HUES48 (cell line): ENCODE data around the gene CPXM2.

Source experiments
- H3K27ac ChIP-seq: one replicate; pipeline ENCODE4 v1.7.0; 2013; ENCODE audit warnings: low read depth, low read length, inconsistent platforms
- H3K27me3 ChIP-seq: 2 replicates; pipeline ENCODE4 v1.6.1; 2013; ENCODE audit warnings: mild to moderate bottlenecking, low read length; ENCODE audit not compliant: control insufficient read depth, insufficient read depth
- H3K36me3 ChIP-seq: 2 replicates; pipeline ENCODE4 v1.6.1; 2013; ENCODE audit warnings: low read length; ENCODE audit not compliant: control insufficient read depth, insufficient read depth
- H3K4me1 ChIP-seq: 2 replicates; pipeline ENCODE4 v1.6.1; 2013; ENCODE audit warnings: mild to moderate bottlenecking, low read length; ENCODE audit not compliant: control insufficient read depth, insufficient read depth
- H3K4me3 ChIP-seq: 2 replicates; pipeline ENCODE4 v1.5.1; 2013; ENCODE audit warnings: mild to moderate bottlenecking, low read depth, low read length
- H3K9ac ChIP-seq: 2 replicates; pipeline ENCODE4 v1.6.1; 2013; ENCODE audit warnings: mild to moderate bottlenecking, low read depth, low read length, moderate library complexity
- H3K9me3 ChIP-seq: 2 replicates; pipeline ENCODE4 v1.6.1; 2013; ENCODE audit warnings: low read length; ENCODE audit not compliant: control insufficient read depth, insufficient read depth

The CPXM2 gene

GRCh38 chr10:123886292-123886691 lies 5.3 kb downstream of the CPXM2 start:
- Histone ChIP-seq H3K27me3 (peaks cover 9% of the 10 kb centered on the region), H3K9ac (no peak overlapping the region), H3K4me1 (peaks cover 12% of the 10 kb centered on the region), H3K9me3 (no peaks in the 10 kb centered on the region), H3K27ac (no peak overlapping the region), H3K36me3 (no peaks in the 10 kb centered on the region), H3K4me3 (no peak overlapping the region)

DNA sequence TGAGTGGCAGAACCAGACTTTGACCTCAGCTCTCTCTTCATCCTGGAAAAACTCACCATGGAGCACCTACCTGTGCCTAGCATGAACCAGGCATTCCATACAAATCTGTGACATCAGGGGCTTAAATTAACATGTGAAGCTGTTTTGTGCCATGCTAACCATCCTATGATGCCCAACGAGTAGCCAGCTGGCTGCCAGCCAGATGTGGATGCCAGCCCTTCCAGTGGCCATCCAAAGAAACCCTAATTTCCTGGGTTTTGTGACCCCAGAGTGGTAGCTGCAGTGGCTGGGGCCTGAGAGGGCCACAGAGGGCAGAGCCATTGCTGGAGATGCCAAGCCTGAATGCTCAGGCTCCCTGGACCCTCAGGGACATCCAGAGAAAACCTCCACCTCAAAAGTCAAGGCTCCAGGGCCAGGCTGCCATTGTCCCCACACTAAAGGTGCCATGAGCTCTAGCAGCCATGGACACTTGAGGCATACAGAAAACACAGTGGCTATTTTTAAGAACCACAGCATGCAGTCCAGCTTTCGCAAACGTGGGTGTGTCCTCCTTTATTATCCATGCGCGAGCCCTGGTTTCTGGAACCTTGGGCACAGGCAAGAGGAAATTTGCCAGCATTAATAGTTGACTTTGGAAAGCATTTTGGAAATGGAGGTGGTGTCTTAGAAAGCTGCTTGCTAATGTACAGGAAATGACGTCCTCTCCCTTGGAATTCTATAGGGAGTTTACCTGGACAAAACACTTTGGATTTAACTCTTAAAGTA lies 6.0 kb downstream of the CPXM2 start:
- H3K9ac ChIP-seq = no peak overlapping the region
- H3K27ac ChIP-seq = no peak overlapping the region
- no peak overlapping the region for H3K4me3 ChIP-seq
- H3K4me1 ChIP-seq = peaks cover 12% of the 10 kb centered on the region
- H3K36me3 ChIP-seq = no peaks in the 10 kb centered on the region
- H3K27me3 ChIP-seq = peaks cover 3% of the 10 kb centered on the region
- H3K9me3 ChIP-seq = no peaks in the 10 kb centered on the region

GRCh38 chr10:123884907-123885381 lies 6.7 kb downstream of the CPXM2 start:
- Histone ChIP-seq H3K4me1 (peaks cover 6% of the 10 kb centered on the region; the same call in 1 of the 2 replicates), H3K27ac (no peak overlapping the region)

GRCh38 chr10:123884351-123884906 lies 7.2 kb downstream of the CPXM2 start:
- Histone ChIP-seq H3K27me3 (no peaks in the 10 kb centered on the region; the same call in 1 of the 2 replicates), H3K27ac (no peak overlapping the region), H3K4me1 (peaks cover 6% of the 10 kb centered on the region; the same call in 1 of the 2 replicates)

More at GRCh38 chr10:123884907-123885381, 6.7 kb downstream of the CPXM2 start:
- H3K9me3 ChIP-seq = no peaks in the 10 kb centered on the region
- H3K36me3 ChIP-seq = no peaks in the 10 kb centered on the region
- no peak overlapping the region for H3K4me3 ChIP-seq
- H3K9ac ChIP-seq = no peak overlapping the region
- H3K27me3 ChIP-seq = no peaks in the 10 kb centered on the region; the same call in 1 of the 2 replicates

DNA sequence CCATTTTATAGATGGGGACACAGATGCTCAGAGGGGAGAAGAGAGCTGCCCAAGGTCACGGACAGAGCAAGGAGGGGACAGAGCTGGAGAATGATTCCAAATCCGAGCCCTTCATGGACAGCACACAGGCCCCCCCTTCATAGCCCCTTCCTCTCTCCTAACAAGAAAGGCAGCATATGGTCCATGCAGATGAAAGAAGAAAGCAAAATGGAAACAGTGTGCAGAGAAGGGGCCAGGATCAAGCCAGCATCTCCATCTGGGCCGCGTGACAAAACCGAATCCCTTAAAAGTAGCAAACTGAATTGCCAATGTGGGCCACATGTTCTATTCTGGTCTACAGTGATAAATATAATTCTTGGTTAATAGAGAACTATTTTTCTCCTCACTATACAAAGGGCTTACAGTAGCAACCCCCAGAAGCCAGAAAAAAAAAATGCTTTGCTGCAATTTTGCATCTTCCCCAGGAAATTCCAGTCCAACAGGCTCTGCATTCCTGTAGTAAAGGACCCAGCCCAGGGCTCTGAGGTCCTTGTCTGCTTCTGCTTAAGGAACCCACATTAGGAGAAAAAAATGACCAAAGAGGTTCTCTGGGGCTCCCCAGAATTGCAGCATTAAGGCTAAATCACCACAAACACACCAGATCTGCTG lies 7.8 kb downstream of the CPXM2 start:
- Histone ChIP-seq H3K9me3 (no peaks in the 10 kb centered on the region), H3K27ac (no peak overlapping the region), H3K27me3 (no peaks in the 10 kb centered on the region), H3K9ac (no peak overlapping the region), H3K36me3 (peaks cover 9% of the 10 kb centered on the region; the same call in 1 of the 2 replicates), H3K4me1 (peaks cover 6% of the 10 kb centered on the region; the same call in 1 of the 2 replicates), H3K4me3 (no peak overlapping the region)

More at GRCh38 chr10:123884351-123884906, 7.2 kb downstream of the CPXM2 start:
- H3K36me3 ChIP-seq = peaks cover 3% of the 10 kb centered on the region; the same call in 1 of the 2 replicates
- no peak overlapping the region for H3K9ac ChIP-seq
- H3K9me3 ChIP-seq = no peaks in the 10 kb centered on the region
- H3K4me3 ChIP-seq = no peak overlapping the region

DNA sequence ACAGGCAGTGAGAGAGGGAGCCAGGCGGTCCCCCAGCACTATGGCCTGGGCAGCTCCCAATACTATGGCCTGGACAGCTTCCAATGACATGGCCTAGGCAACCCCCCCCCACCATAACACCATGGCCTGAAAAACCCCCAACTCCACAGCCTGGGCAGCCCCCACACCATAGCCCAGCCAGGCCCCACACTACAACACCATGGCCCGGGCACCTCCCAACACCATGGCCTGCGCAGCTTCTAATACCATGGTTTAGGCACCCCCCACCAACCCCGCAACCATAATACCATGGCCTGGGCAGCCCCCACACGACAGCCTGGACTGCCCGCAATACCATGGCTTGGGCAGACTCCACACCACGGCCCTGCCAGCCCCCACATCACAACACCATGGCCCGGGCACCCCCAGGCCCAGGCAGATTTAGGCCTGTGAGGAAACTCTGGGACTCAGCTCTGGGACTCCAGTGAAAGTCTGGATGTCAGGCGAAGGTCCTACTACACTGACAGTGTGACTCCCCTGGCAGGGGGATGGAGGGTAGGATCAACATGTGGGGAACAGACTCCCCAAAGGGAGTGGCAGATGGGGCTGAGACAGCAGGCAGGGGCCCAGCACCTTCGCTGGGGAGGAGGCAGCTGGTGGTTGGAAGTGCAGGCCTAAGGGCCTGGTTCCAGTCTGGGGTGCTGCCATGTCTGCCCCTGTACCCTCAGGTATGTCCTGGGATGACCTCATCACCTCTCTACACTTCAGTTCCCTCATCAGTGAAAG lies 8.7 kb downstream of the CPXM2 start:
- no peaks in the 10 kb centered on the region for H3K9me3 ChIP-seq
- H3K9ac ChIP-seq = no peak overlapping the region
- no peaks in the 10 kb centered on the region for H3K27me3 ChIP-seq
- H3K36me3 ChIP-seq = peaks cover 15% of the 10 kb centered on the region
- H3K4me1 ChIP-seq = peaks cover 6% of the 10 kb centered on the region; the same call in 1 of the 2 replicates
- H3K4me3 ChIP-seq = no peak overlapping the region
- no peak overlapping the region for H3K27ac ChIP-seq

GRCh38 chr10:123882177-123882576 lies 9.4 kb downstream of the CPXM2 start:
- Histone ChIP-seq H3K9me3 (0 out of 2 replicates have a peak, but pooled peaks cover 3% of the 10 kb centered on the region), H3K9ac (no peak overlapping the region), H3K4me3 (no peak overlapping the region), H3K4me1 (peaks cover 6% of the 10 kb centered on the region; the same call in 1 of the 2 replicates), H3K36me3 (peaks cover 22% of the 10 kb centered on the region), H3K27me3 (no peaks in the 10 kb centered on the region), H3K27ac (no peak overlapping the region)

DNA sequence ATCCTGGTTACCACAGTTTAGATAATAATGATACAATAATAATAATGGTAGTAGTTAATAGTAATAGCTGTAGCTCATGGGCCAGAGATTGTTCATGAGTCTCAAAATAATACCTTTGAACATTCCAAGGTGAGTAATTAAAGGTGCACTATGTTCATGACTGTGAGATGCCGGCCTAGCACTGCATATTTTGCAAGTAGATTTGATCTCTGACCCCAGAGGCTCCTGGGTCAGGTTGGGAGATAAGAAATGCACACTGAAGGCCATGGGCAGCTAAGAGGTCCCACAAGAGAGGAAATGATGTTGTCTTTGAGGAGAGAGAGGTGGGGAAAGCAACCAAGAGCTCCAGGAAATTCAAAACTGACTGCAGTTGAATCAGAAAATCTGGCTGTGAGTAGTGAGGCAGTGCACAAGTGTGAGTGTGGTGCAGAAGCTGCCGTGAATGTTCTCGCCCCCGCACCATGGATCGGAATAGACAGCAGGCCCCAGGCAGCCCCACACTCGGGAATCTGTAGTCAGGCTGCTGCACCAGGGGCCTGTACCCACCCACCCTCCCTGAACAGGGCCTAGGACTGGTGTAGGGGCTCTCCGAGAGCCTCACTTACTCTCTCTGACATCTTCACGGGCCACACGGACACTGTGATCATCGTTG lies 11.9 kb downstream of the CPXM2 start:
- H3K36me3 ChIP-seq = peaks cover 24% of the 10 kb centered on the region
- no peaks in the 10 kb centered on the region for H3K27me3 ChIP-seq
- H3K9ac ChIP-seq = no peak overlapping the region
- H3K4me1 ChIP-seq = no peaks in the 10 kb centered on the region
- 0 out of 2 replicates have a peak, but pooled peaks cover 3% of the 10 kb centered on the region for H3K9me3 ChIP-seq
- H3K27ac ChIP-seq = no peak overlapping the region
- no peak overlapping the region for H3K4me3 ChIP-seq

GRCh38 chr10:123878666-123879303 lies 12.8 kb downstream of the CPXM2 start:
- Histone ChIP-seq H3K9ac (no peak overlapping the region), H3K4me3 (no peak overlapping the region), H3K4me1 (no peaks in the 10 kb centered on the region), H3K9me3 (0 out of 2 replicates have a peak, but pooled peaks cover 3% of the 10 kb centered on the region), H3K36me3 (peaks cover 24% of the 10 kb centered on the region), H3K27me3 (no peaks in the 10 kb centered on the region), H3K27ac (no peak overlapping the region)

- Histone ChIP-seq H3K9me3 (no peaks in the 10 kb centered on the region), H3K27me3 (no peaks in the 10 kb centered on the region), H3K27ac (no peak overlapping the region), H3K36me3 (no peaks in the 10 kb centered on the region), H3K4me3 (no peak overlapping the region), H3K9ac (no peak overlapping the region), H3K4me1 (peaks cover 16% of the 10 kb centered on the region)
These were observed 21.3 kb downstream of the CPXM2 start for GRCh38 chr10:123870260-123870659.
